ENCODE measurements around the gene YES1. TPM values are rescaled to one million over a fixed set of nuclear protein-coding genes. Genes with fewer than 3 reads are reported as not detected.

YES1 gene
- total and polyA plus RNA-seq, 2 of the 13 experiments (the other 11 are each of a cell fraction or from before 2014, with no cell fraction given): 17.2 to 70.8 TPM

GRCh38 chr18:685438-685837, 126.6 kb downstream of the YES1 start (continued):
- no peak for TF ChIP-seq CREM (IDR thresholded peaks at IDR 0.05)
- TF ChIP-seq CREM (CRISPR knock-in tag; IDR thresholded peaks at IDR 0.05): no peak
- TF ChIP-seq ZNF260 (CRISPR knock-in tag; IDR thresholded peaks at IDR 0.05; ENCODE audit: borderline replicate concordance, low read depth): no peak
- TF ChIP-seq ZSCAN12 (CRISPR knock-in tag; IDR thresholded peaks at IDR 0.05): no peak
- no peak for TF ChIP-seq ZNF263 (CRISPR knock-in tag; IDR thresholded peaks at IDR 0.05)
- TF ChIP-seq SP140L (CRISPR knock-in tag; IDR thresholded peaks at IDR 0.05; ENCODE audit: borderline replicate concordance): no peak
- TF ChIP-seq TRIM24 (CRISPR knock-in tag; IDR thresholded peaks at IDR 0.05): no peak

GRCh38 chr18:683531-683930, 128.5 kb downstream of the YES1 start:
- in situ Hi-C loops (cut with HindIII; ENCODE audit: extremely low pct_ligation_motif_present, low pct_unique_long_range_greater_than_20kb) (no loop called here), intact Hi-C loops (cut with micrococcal nuclease; ENCODE audit: unreplicated experiment) (no loop called here)
- CTCF ChIA-PET (ENCODE audit: low intra/inter-chr PET ratio, low total read pairs): no interaction called here
- Histone ChIP-seq H2AFZ (ENCODE audit: low read length) (no peak overlapping the region), H3K4me3 (replicated peaks in 1 of 3; ENCODE audit: insufficient read depth in 1 of 3, low read depth in 2 of 3, low read length in 3 of 3) (no peak overlapping the region), H3K27me3 (ENCODE audit: control insufficient read depth in 1 of 2, insufficient read depth in 2 of 2, low read length in 2 of 2) (no peaks in the 10 kb centered on the region), H3K9me3 (ENCODE audit: low read length) (no peaks in the 10 kb centered on the region), H3K36me3 (replicated peaks in 1 of 2; ENCODE audit: control insufficient read depth in 1 of 2, insufficient read depth in 2 of 2, low read length in 2 of 2) (peaks cover 27 to 53% of the 10 kb centered on the region in 2 experiments; a peak in 4 of 5 replicates), H3K79me2 (ENCODE audit: insufficient read depth, low read length) (no peaks in the 10 kb centered on the region), H3K27ac (ENCODE audit: extremely low read length, insufficient read depth, low read length) (peak overlapping the region; percentile 55), H3K4me1 (ENCODE audit: insufficient read depth, low read length) (peaks cover 31% of the 10 kb centered on the region), H3K4me2 (ENCODE audit: low read depth, low read length) (0 out of 2 replicates have a peak overlapping the region, but pooled peaks have one; percentile 38), H4K20me1 (ENCODE audit: insufficient read depth, low read length) (peaks cover 8% of the 10 kb centered on the region; the same call in 1 of the 2 replicates), H3K9ac (ENCODE audit: insufficient read depth, low read depth, low read length) (no peak overlapping the region; the same call in 1 of the 2 replicates)
- no TSS peak for BruUV-seq (replicated peaks)
- 83% methylated on average over 1 of the region's 5 CpGs for WGBS (ENCODE audit: low lambda C conversion rate)
- POLR2A ChIA-PET: interaction anchor here (1.0 to 1.5 kb wide), 4 partner anchors 9 to 29 kb away, joined by 3 to 8 read pairs (median 6); partner anchors contain the start of gene ENOSF1
- TF ChIP-seq ZNF687 (CRISPR knock-in tag; IDR thresholded peaks at IDR 0.05): 0 out of 2 replicates have a peak, but pooled peaks have one; percentile 4
- TF ChIP-seq GPBP1L1 (CRISPR knock-in tag; IDR thresholded peaks at IDR 0.05): no peak
- no peak for TF ChIP-seq PRDM4 (CRISPR knock-in tag; IDR thresholded peaks at IDR 0.05; ENCODE audit: borderline replicate concordance)
- TF ChIP-seq ZNF501 (CRISPR knock-in tag; IDR thresholded peaks at IDR 0.05): no peak
- no peak for TF ChIP-seq CCDC6 (CRISPR knock-in tag; IDR thresholded peaks at IDR 0.05)
- no peak for TF ChIP-seq ZFP36L2 (CRISPR knock-in tag; IDR thresholded peaks at IDR 0.05)
- TF ChIP-seq SP1 (IDR thresholded peaks at IDR 0.05): no peak
- no peak for TF ChIP-seq SP1 (CRISPR knock-in tag; IDR thresholded peaks at IDR 0.05)
- no peak for DNase-seq (ENCODE audit: low spot score)
- peak; percentile 23 for ATAC-seq
- no peak for FAIRE-seq

All from HepG2 (cell line).